H9 (cell line): ENCODE measurements around the gene PTAR1. TPM values are rescaled to one million over a fixed set of nuclear protein-coding genes. Genes with fewer than 3 reads are reported as not detected.

Experiments
- DNase-seq: peaks from one replicate; pipeline ENCODE4 v3.0.0-alpha.2; 2017
- H2AFZ ChIP-seq: one replicate; pipeline ENCODE4 v1.6.1; 2013; ENCODE audit warnings: mild to moderate bottlenecking, low read length, control low read depth, moderate library complexity
- H2AK5ac ChIP-seq: 2 replicates; pipeline ENCODE4 v1.6.1; 2013; ENCODE audit warnings: low read length, control low read depth, mixed read lengths; ENCODE audit not compliant: insufficient read length
- H2BK120ac ChIP-seq: one replicate; pipeline ENCODE4 v1.6.1; 2013; ENCODE audit warnings: low read depth, mild to moderate bottlenecking, low read length, control low read depth, inconsistent platforms; ENCODE audit not compliant: poor library complexity, severe bottlenecking
- H2BK12ac ChIP-seq: 2 replicates; pipeline ENCODE4 v1.6.1; 2013; ENCODE audit warnings: low read length, control low read depth, mixed read lengths, low read depth; ENCODE audit not compliant: insufficient read length
- H2BK15ac ChIP-seq: 2 replicates; pipeline ENCODE4 v1.6.1; 2013; ENCODE audit warnings: low read depth, low read length, control low read depth
- H2BK20ac ChIP-seq: one replicate; pipeline ENCODE4 v1.6.1; 2013; ENCODE audit warnings: low read depth, mild to moderate bottlenecking, low read length, control low read depth, inconsistent platforms; ENCODE audit not compliant: poor library complexity, severe bottlenecking
- H2BK5ac ChIP-seq: 2 replicates; pipeline ENCODE4 v1.6.1; 2013; ENCODE audit warnings: low read length, control low read depth, mixed read lengths; ENCODE audit not compliant: insufficient read length
- H3K14ac ChIP-seq: 2 replicates; pipeline ENCODE4 v1.6.1; 2013; ENCODE audit warnings: low read length, control low read depth; ENCODE audit not compliant: insufficient read depth
- H3K18ac ChIP-seq: 2 replicates; pipeline ENCODE4 v1.6.1; 2013; ENCODE audit warnings: low read depth, mild to moderate bottlenecking, mixed read lengths, low read length, control low read depth; ENCODE audit not compliant: insufficient read length
- H3K23ac ChIP-seq: 2 replicates; pipeline ENCODE4 v1.6.1; 2013; ENCODE audit warnings: low read length, control low read depth, mixed read lengths, low read depth; ENCODE audit not compliant: insufficient read length
- H3K23me2 ChIP-seq: 2 replicates; pipeline ENCODE4 v1.6.1; 2013; ENCODE audit warnings: low read depth, mild to moderate bottlenecking, mixed read lengths, low read length, control low read depth; ENCODE audit not compliant: insufficient read length, poor library complexity, severe bottlenecking
- H3K27ac ChIP-seq: 2 replicates; pipeline ENCODE4 v1.5.1; 2013; ENCODE audit warnings: low read length, control low read depth, mixed read lengths, low read depth; ENCODE audit not compliant: insufficient read length
- H3K27me3 ChIP-seq: 2 replicates; pipeline ENCODE4 v1.6.1; 2013; ENCODE audit warnings: low read length, control low read depth, inconsistent platforms; ENCODE audit not compliant: insufficient read depth
- H3K4ac ChIP-seq: 2 replicates; pipeline ENCODE4 v1.6.1; 2013; ENCODE audit warnings: low read depth, mild to moderate bottlenecking, control low read depth, inconsistent platforms, low read length, moderate library complexity
- H3K4me1 ChIP-seq: 2 replicates; pipeline ENCODE4 v1.6.1; 2013; ENCODE audit warnings: low read length, control low read depth, inconsistent platforms; ENCODE audit not compliant: insufficient read depth
- H3K4me2 ChIP-seq: 2 replicates; pipeline ENCODE4 v1.6.1; 2013; ENCODE audit warnings: low read length, control low read depth, mixed read lengths; ENCODE audit not compliant: insufficient read length, insufficient read depth
- H3K56ac ChIP-seq: 2 replicates; pipeline ENCODE4 v1.6.1; 2013; ENCODE audit warnings: low read depth, mild to moderate bottlenecking, mixed read lengths, low read length, control low read depth; ENCODE audit not compliant: insufficient read length
- H3K79me1 ChIP-seq: 2 replicates; pipeline ENCODE4 v1.6.1; 2013; ENCODE audit warnings: low read depth, mild to moderate bottlenecking, moderate library complexity, low read length, control low read depth, inconsistent platforms; ENCODE audit not compliant: insufficient read depth, poor library complexity, severe bottlenecking
- H3K79me2 ChIP-seq: 2 replicates; pipeline ENCODE4 v1.6.1; 2013; ENCODE audit warnings: low read length, control low read depth, inconsistent platforms; ENCODE audit not compliant: insufficient read depth
- H3K9ac ChIP-seq: 2 replicates; pipeline ENCODE4 v1.6.1; 2013; ENCODE audit warnings: low read length, control low read depth, mixed read lengths; ENCODE audit not compliant: insufficient read length; ENCODE audit errors: extremely low read depth
- H3K9me3 ChIP-seq: one replicate; pipeline ENCODE4 v1.6.1; 2013; ENCODE audit warnings: low read depth, low read length, inconsistent platforms; ENCODE audit not compliant: control insufficient read depth
- H3T11ph ChIP-seq: one replicate; pipeline ENCODE4 v1.6.1; 2013; ENCODE audit warnings: mild to moderate bottlenecking, low read length, control low read depth, inconsistent platforms
- H4K20me1 ChIP-seq: one replicate; pipeline ENCODE4 v1.6.1; 2013; ENCODE audit not compliant: control insufficient read depth, insufficient read length, insufficient read depth
- H4K5ac ChIP-seq: 2 replicates; pipeline ENCODE4 v1.6.1; 2013; ENCODE audit warnings: low read depth, mild to moderate bottlenecking, mixed read lengths, low read length, control low read depth; ENCODE audit not compliant: insufficient read length
- H4K8ac ChIP-seq: replicated peaks from 2 replicates; pipeline ENCODE4 v1.6.1; 2013; ENCODE audit warnings: low read length, control low read depth, mixed read lengths, low read depth; ENCODE audit not compliant: insufficient read length
- H4K91ac ChIP-seq: 2 replicates; pipeline ENCODE4 v1.6.1; 2013; ENCODE audit warnings: low read depth, mild to moderate bottlenecking, moderate library complexity, mixed read lengths, low read length, control low read depth; ENCODE audit not compliant: insufficient read length
- H3K27ac Mint-ChIP-seq, 3 experiments: 2 replicates in 2 of 3; 3 replicates in 1 of 3; pipeline ENCODE4 v1.8.0; 2020 to 2021; ENCODE audit warnings: mixed read lengths in 3 of 3, mild to moderate bottlenecking in 1 of 3, moderate library complexity in 1 of 3
- H3K27me3 Mint-ChIP-seq: 2 replicates; pipeline ENCODE4 v1.8.0; 2021; ENCODE audit warnings: low read depth, mild to moderate bottlenecking, moderate library complexity, mixed read lengths
- H3K36me3 Mint-ChIP-seq, 3 experiments: 2 replicates in 2 of 3; 3 replicates in 1 of 3; pipeline ENCODE4 v1.8.0; 2020 to 2021; ENCODE audit warnings: low read depth in 3 of 3, mixed read lengths in 3 of 3; ENCODE audit not compliant: insufficient read depth in 1 of 3
- H3K4me1 Mint-ChIP-seq, 2 experiments: 2 replicates each; pipeline ENCODE4 v1.8.0; 2020; ENCODE audit warnings: mixed read lengths in 2 of 2
- H3K4me3 Mint-ChIP-seq, 2 experiments: 2 replicates in 1 of 2; 3 replicates in 1 of 2; pipeline ENCODE4 v1.8.0; 2020 to 2021; ENCODE audit warnings: mild to moderate bottlenecking in 2 of 2, mixed read lengths in 2 of 2, moderate library complexity in 1 of 2
- H3K9me3 Mint-ChIP-seq, 2 experiments: 2 replicates in 1 of 2; 3 replicates in 1 of 2; pipeline ENCODE4 v1.8.0; 2020; ENCODE audit warnings: mild to moderate bottlenecking in 2 of 2, mixed read lengths in 2 of 2, moderate library complexity in 1 of 2
- CTCF ChIP-seq: fragments of 200-600 bp; sonication (generic); conservative IDR thresholded peaks from 3 replicates; pipeline ENCODE4 v1.8.0; 2021; ENCODE audit warnings: antibody characterized with exemption, mild to moderate bottlenecking
- WGBS: extraction: QIAGEN DNeasy Blood & Tissue Kit; methylation state at CpG from one replicate; pipeline ENCODE4 v1.1.7; 2013; ENCODE audit warnings: missing lambda C conversion rate, low lambda C conversion rate, mixed read lengths; ENCODE audit not compliant: insufficient read length; ENCODE audit errors: extremely low coverage; 5-methylcytosine and 5-hydroxymethylcytosine counted together
- total RNA-seq: library from RNA; stranded (reverse); gene quantifications from 2 replicates; pipeline ENCODE4 v1.2.1, GENCODE V29; 2021

The PTAR1 gene
- total RNA-seq, 1 experiment from 2014 or later = 117 TPM

- Histone ChIP-seq H3K4ac (no peak overlapping the region), H3K4me1 (peaks cover 5% of the 10 kb centered on the region), H3K4me2 (no peak overlapping the region), H3T11ph (no peak overlapping the region), H4K20me1 (no peaks in the 10 kb centered on the region), H3K79me2 (peaks cover 30% of the 10 kb centered on the region), H3K79me1 (peaks cover 4% of the 10 kb centered on the region), H3K23ac (no peak overlapping the region), H3K14ac (no peak overlapping the region), H2BK120ac (no peak overlapping the region), H2AK5ac (no peak overlapping the region), H2BK15ac (no peak overlapping the region), H3K9ac (no peak overlapping the region), H3K27ac (no peak overlapping the region), H3K18ac (no peak overlapping the region), H3K56ac (no peak overlapping the region), H4K8ac (no peak overlapping the region), H2BK20ac (no peak overlapping the region), H2AFZ (no peak overlapping the region), H3K23me2 (no peaks in the 10 kb centered on the region), H4K91ac (no peak overlapping the region), H3K27me3 (no peaks in the 10 kb centered on the region), H4K5ac (no peak overlapping the region), H3K9me3 (no peaks in the 10 kb centered on the region), H2BK5ac (no peak overlapping the region), H2BK12ac (no peak overlapping the region)
- Mint-ChIP-seq H3K4me3 (no peak overlapping the region), H3K36me3 (peaks cover 8 to 62% (median 59%) of the 10 kb centered on the region in 3 experiments; a peak in 5 of 7 replicates), H3K27me3 (no peaks in the 10 kb centered on the region), H3K27ac (peak overlapping the region in 2 of 3 experiments; percentile 40 to 82; a peak in 3 of 7 replicates), H3K4me1 (peaks cover 53 to 67% of the 10 kb centered on the region in 2 experiments), H3K9me3 (no peaks in the 10 kb centered on the region)
- TF ChIP-seq CTCF = no peak
- no CpG with 5 or more reads among the region's 2 CpGs for WGBS
- no peak for DNase-seq
Observed at GRCh38 chr9:69748304-69748703, 11.5 kb downstream of the PTAR1 start.
